Skeletal muscle tissue (tissue), 4 donors: ENCODE measurements around the gene ALOX5. TPM values are rescaled to one million over a fixed set of nuclear protein-coding genes. Genes with fewer than 3 reads are reported as not detected.

Source experiments
- H3K27ac ChIP-seq: one replicate; pipeline ENCODE4 v1.7.0; 2013; ENCODE audit warnings: mild to moderate bottlenecking, low read depth, low read length, inconsistent platforms
- H3K27me3 ChIP-seq, 3 donors: one replicate each; pipeline ENCODE4 v1.7.0; 2013; ENCODE audit warnings: low read length in 3 of 3; ENCODE audit not compliant: control insufficient read depth in 3 of 3, insufficient read depth in 3 of 3
- H3K36me3 ChIP-seq, 3 donors: one replicate each; pipeline ENCODE4 v1.7.0; 2013; ENCODE audit warnings: low read length in 3 of 3; ENCODE audit not compliant: control insufficient read depth in 3 of 3, insufficient read depth in 3 of 3
- H3K4me1 ChIP-seq, 3 donors: one replicate each; pipeline ENCODE4 v1.7.0; 2013; ENCODE audit warnings: low read length in 3 of 3, mild to moderate bottlenecking in 3 of 3; ENCODE audit not compliant: control insufficient read depth in 3 of 3, insufficient read depth in 3 of 3
- H3K4me3 ChIP-seq, 3 donors: one replicate each; pipeline ENCODE4 v1.7.0; 2013; ENCODE audit warnings: low read length in 3 of 3
- H3K9ac ChIP-seq, 3 donors: one replicate each; pipeline ENCODE4 v1.7.0; 2013; ENCODE audit warnings: low read length in 3 of 3, mild to moderate bottlenecking in 3 of 3, moderate library complexity in 2 of 3, low read depth in 1 of 3
- H3K9me3 ChIP-seq, 3 donors: one replicate each; pipeline ENCODE4 v1.7.0; 2013; ENCODE audit warnings: low read length in 3 of 3; ENCODE audit not compliant: control insufficient read depth in 3 of 3
- total RNA-seq: library from RNA; depleted of rRNA; stranded (reverse); fragments of >200 nt; gene quantifications from one replicate; pipeline ENCODE4 v1.2.3, GENCODE V29; 2014
- donor health status: Osteomylitis.

Gene ALOX5
- total RNA-seq, 1 donor from 2014 or later, result 3.1 TPM

- Histone ChIP-seq H3K27ac (no peak overlapping the region), H3K4me3 (peak overlapping the region; percentile 23 to 52 (median 46)), H3K27me3 (peaks cover 31 to 53% (median 45%) of the 10 kb centered on the region in 3 donors), H3K9me3 (no peaks in the 10 kb centered on the region), H3K36me3 (no peaks in the 10 kb centered on the region), H3K9ac (no peak overlapping the region), H3K4me1 (peaks cover 5 to 18% (median 11%) of the 10 kb centered on the region in 3 donors)
Measured at GRCh38 chr10:45373003-45373575, 927 bp upstream of the ALOX5 start.

GRCh38 chr10:45374350-45375052, 485 bp downstream of the ALOX5 start:
- H3K9me3 ChIP-seq, result no peaks in the 10 kb centered on the region
- H3K27me3 ChIP-seq, result peaks cover 31 to 66% (median 59%) of the 10 kb centered on the region in 3 donors
- H3K36me3 ChIP-seq, result no peaks in the 10 kb centered on the region
- H3K4me3 ChIP-seq, result peak overlapping the region; percentile 24 to 64 (median 54)
- peaks cover 5 to 18% (median 11%) of the 10 kb centered on the region in 3 donors for H3K4me1 ChIP-seq
- H3K9ac ChIP-seq, result no peak overlapping the region
- no peak overlapping the region for H3K27ac ChIP-seq

- Histone ChIP-seq H3K9ac (no peak overlapping the region), H3K9me3 (no peaks in the 10 kb centered on the region), H3K4me3 (peak overlapping the region in 2 of 3 donors; percentile 24 to 26), H3K36me3 (no peaks in the 10 kb centered on the region), H3K27me3 (peaks cover 31 to 66% (median 65%) of the 10 kb centered on the region in 3 donors), H3K4me1 (peaks cover 5 to 18% (median 11%) of the 10 kb centered on the region in 3 donors), H3K27ac (no peak overlapping the region)
Measured at GRCh38 chr10:45375101-45375500, 1.1 kb downstream of the ALOX5 start.

GRCh38 chr10:45375716-45376231, 1.8 kb downstream of the ALOX5 start:
- Histone ChIP-seq H3K36me3 (no peaks in the 10 kb centered on the region), H3K27ac (no peak overlapping the region), H3K9ac (no peak overlapping the region), H3K4me1 (peaks cover 5 to 18% (median 11%) of the 10 kb centered on the region in 3 donors), H3K27me3 (peaks cover 30 to 65% (median 62%) of the 10 kb centered on the region in 3 donors), H3K4me3 (no peak overlapping the region), H3K9me3 (no peaks in the 10 kb centered on the region)

GRCh38 chr10:45376371-45376801, 2.4 kb downstream of the ALOX5 start:
- no peak overlapping the region for H3K27ac ChIP-seq
- H3K4me1 ChIP-seq, result peaks cover 5 to 18% (median 11%) of the 10 kb centered on the region in 3 donors
- no peaks in the 10 kb centered on the region for H3K36me3 ChIP-seq
- peaks cover 30 to 65% (median 60%) of the 10 kb centered on the region in 3 donors for H3K27me3 ChIP-seq
- H3K4me3 ChIP-seq, result no peak overlapping the region
- H3K9me3 ChIP-seq, result no peaks in the 10 kb centered on the region
- no peak overlapping the region for H3K9ac ChIP-seq

GRCh38 chr10:45377321-45377720, 3.3 kb downstream of the ALOX5 start:
- Histone ChIP-seq H3K4me3 (no peak overlapping the region), H3K9me3 (no peaks in the 10 kb centered on the region), H3K27me3 (peaks cover 30 to 61% (median 60%) of the 10 kb centered on the region in 3 donors), H3K9ac (no peak overlapping the region), H3K27ac (no peak overlapping the region), H3K4me1 (peaks cover 5 to 18% (median 11%) of the 10 kb centered on the region in 3 donors), H3K36me3 (no peaks in the 10 kb centered on the region)

- no peak overlapping the region for H3K9ac ChIP-seq
- no peaks in the 10 kb centered on the region for H3K36me3 ChIP-seq
- H3K27me3 ChIP-seq, result peaks cover 25 to 61% (median 60%) of the 10 kb centered on the region in 3 donors
- no peak overlapping the region for H3K4me3 ChIP-seq
- H3K4me1 ChIP-seq, result peaks cover 5 to 18% (median 11%) of the 10 kb centered on the region in 3 donors
- no peaks in the 10 kb centered on the region for H3K9me3 ChIP-seq
- no peak overlapping the region for H3K27ac ChIP-seq
Measured at GRCh38 chr10:45377858-45378257, 3.8 kb downstream of the ALOX5 start.

- H3K27me3 ChIP-seq, result peaks cover 20 to 51% (median 51%) of the 10 kb centered on the region in 3 donors
- H3K27ac ChIP-seq, result no peak overlapping the region
Measured at GRCh38 chr10:45378914-45379726, 5.1 kb downstream of the ALOX5 start.

GRCh38 chr10:45379891-45380540, 6.0 kb downstream of the ALOX5 start:
- H3K27ac ChIP-seq, result no peak overlapping the region
- peaks cover 12 to 42% (median 42%) of the 10 kb centered on the region in 3 donors for H3K27me3 ChIP-seq
- H3K9me3 ChIP-seq, result no peaks in the 10 kb centered on the region
- H3K9ac ChIP-seq, result no peak overlapping the region
- H3K36me3 ChIP-seq, result no peaks in the 10 kb centered on the region
- H3K4me3 ChIP-seq, result no peak overlapping the region
- H3K4me1 ChIP-seq, result peaks cover 0 to 4% (median 0%) of the 10 kb centered on the region in 3 donors

More at GRCh38 chr10:45378914-45379726, 5.1 kb downstream of the ALOX5 start:
- Histone ChIP-seq H3K9me3 (no peaks in the 10 kb centered on the region), H3K36me3 (no peaks in the 10 kb centered on the region), H3K9ac (no peak overlapping the region), H3K4me1 (peaks cover 5 to 13% (median 9%) of the 10 kb centered on the region in 3 donors), H3K4me3 (no peak overlapping the region)
